Middle frontal gyrus (tissue), 1 donor: ENCODE results near the gene FEM1B.

Experiments used
- DNase-seq: peaks from one replicate; pipeline ENCODE4 v3.0.0-alpha.2; 2015; ENCODE audit warnings: low spot score; ENCODE audit errors: extremely low spot score

The FEM1B gene

GRCh38 chr15:68307131-68307928 is 29.8 kb downstream of the FEM1B start:
- no peak for DNase-seq

- no peak for DNase-seq
These were observed 31.5 kb downstream of the FEM1B start for GRCh38 chr15:68309024-68309423.

- DNase-seq = no peak
These were observed 32.7 kb downstream of the FEM1B start for GRCh38 chr15:68310178-68310803.

- no peak for DNase-seq
These were observed 33.4 kb downstream of the FEM1B start for GRCh38 chr15:68310804-68311463.

- no peak for DNase-seq
These were observed 33.9 kb downstream of the FEM1B start for GRCh38 chr15:68311464-68311835.

GRCh38 chr15:68311859-68312557 is 34.5 kb downstream of the FEM1B start:
- no peak for DNase-seq

GRCh38 chr15:68312701-68313204 is 35.2 kb downstream of the FEM1B start:
- DNase-seq = no peak

- DNase-seq = no peak
These were observed 36.2 kb downstream of the FEM1B start for GRCh38 chr15:68313501-68314410.

- no peak for DNase-seq
These were observed 37.0 kb downstream of the FEM1B start for GRCh38 chr15:68314563-68314962.

GRCh38 chr15:68315035-68315434 is 37.5 kb downstream of the FEM1B start:
- DNase-seq = no peak

GRCh38 chr15:68315495-68316031 is 38.0 kb downstream of the FEM1B start:
- no peak for DNase-seq

GRCh38 chr15:68316061-68316804 is 38.7 kb downstream of the FEM1B start:
- no peak for DNase-seq

GRCh38 chr15:68317281-68318007 is 39.9 kb downstream of the FEM1B start:
- DNase-seq = no peak

- DNase-seq = no peak
These were observed 40.7 kb downstream of the FEM1B start for GRCh38 chr15:68318008-68318835.

GRCh38 chr15:68318931-68319909 is 41.7 kb downstream of the FEM1B start:
- no peak for DNase-seq

- no peak for DNase-seq
These were observed 42.5 kb downstream of the FEM1B start for GRCh38 chr15:68319997-68320396.

GRCh38 chr15:68321229-68321628 is 43.7 kb downstream of the FEM1B start:
- no peak for DNase-seq
